NB4 (cell line): Measurements from ENCODE around the gene C6orf89.

ENCODE experiments used
- CTCF ChIP-seq: IDR thresholded peaks from one replicate; pipeline ENCODE4 v1.5.1; 2012; ENCODE audit warnings: low read depth, low read length
- MAX ChIP-seq: IDR thresholded peaks from 2 replicates; pipeline ENCODE4 v1.6.1; 2011; ENCODE audit warnings: low read depth, low read length
- POLR2A ChIP-seq: IDR thresholded peaks from 2 replicates; pipeline ENCODE4 v1.6.1; 2011; ENCODE audit warnings: mild to moderate bottlenecking; ENCODE audit not compliant: insufficient read length; ENCODE audit errors: extremely low read depth

- TF ChIP-seq CTCF (no peak), POLR2A (no peak), MAX (no peak)
Observed at GRCh38 chr6:36845233-36845632, 40.5 kb upstream of the C6orf89 start.
